ENCODE data around the gene MYH9.

MYH9 gene

DNA sequence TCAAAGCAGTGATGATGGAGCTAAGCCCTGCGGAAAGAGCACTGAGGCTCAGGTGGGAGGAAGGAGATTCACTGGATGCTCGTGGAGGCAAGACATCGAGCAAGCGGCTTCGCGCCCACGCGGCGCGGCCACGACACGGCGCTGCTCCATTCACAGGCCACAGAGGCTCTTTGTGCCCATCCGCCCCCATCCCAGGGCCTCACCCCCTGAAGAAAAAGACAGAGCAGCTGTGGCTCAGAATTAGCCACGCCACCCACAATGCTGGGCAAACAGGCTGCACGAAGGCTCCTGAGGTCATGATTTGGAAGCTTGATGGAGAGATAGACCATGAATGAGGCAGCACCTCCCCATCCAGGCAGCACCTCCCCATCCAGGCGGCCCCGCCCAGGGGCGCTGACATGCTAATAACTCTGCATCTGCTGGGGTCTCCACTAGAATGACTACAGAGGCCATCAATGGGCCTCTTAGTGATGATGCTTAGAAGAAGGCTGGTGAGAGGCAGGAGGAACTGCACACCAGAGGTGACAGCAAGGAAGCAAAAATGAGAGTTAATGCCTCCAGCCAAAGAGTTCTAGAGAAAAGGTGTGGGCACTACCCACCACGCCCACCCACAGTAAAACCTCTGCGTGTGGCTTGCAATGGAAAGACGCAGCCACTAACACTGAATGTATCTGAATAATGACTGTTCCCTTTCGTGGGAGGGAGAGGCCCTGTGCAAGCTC, 43.5 kb downstream of the MYH9 start:
- DNase-seq = no peak

DNA sequence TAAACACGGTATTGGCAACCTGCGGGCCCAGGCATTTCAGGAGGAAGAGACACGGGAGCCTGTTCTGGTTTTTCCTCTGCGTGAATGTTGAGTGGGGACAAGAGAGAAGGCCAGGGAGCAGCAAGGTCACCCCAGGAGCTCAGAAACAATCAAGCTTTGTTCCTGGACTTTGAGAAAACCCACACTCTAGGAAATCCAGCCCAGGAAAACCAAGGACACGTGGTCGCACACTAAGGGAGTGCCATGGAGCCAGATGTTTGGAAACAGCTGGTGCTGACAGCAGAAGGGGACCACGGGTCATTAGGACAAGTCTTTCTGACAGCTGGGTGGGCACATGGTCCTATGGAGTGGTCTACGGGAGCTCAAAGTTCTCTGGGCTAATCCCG, 44.1 kb downstream of the MYH9 start:
- DNase-seq = no peak

DNA sequence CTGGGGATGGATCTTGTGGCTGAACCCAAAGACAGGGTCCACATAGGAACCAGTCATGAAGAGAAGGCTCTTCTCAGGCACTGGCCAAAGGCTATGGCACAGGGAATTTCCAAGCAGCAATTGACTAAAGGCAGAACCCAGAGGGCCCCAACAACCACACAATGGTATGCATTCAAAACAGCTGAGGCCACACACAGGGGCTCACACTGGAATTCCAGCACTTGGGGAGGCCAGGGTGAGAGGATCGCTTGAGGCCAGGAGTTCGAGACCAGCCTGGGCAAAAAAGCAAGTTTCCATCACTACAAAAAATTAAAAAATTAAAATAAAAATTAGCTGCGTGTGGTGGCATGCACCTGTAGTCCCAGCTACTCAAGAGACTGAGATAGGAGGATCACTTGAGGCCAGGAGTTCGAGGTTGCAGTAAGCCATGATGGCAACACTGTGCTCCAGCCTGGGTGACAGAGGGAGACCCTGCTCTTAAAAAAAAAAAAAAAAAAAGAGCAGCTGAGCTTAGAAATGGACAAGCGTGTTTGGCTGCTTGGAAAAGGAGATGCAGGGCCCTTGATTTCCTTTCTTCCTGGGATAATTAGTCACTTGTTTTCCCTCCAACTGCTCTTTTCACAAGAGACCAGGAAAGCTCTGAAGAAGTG, 44.6 kb downstream of the MYH9 start:
- no peak for DNase-seq

DNA sequence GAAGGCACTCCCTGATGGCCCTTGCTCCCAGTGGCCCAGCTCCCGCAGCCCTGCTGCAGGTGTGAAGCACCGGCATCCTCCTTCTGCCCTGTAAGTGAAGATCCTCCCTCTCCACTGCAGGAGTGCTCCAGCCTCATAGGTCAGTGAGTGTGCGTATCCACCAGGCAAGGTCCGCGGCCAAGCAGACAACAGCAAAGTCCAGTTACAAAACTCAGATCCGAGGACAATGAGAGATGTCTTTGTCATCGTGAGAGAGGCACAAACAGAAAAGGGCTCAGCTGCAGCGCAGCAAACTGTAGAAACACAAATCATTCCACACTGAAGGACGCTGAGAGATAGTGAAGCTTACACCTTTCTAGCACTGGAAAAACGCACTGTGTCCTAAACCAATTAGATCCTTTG, 46.1 kb downstream of the MYH9 start:
- no peak for DNase-seq

DNA sequence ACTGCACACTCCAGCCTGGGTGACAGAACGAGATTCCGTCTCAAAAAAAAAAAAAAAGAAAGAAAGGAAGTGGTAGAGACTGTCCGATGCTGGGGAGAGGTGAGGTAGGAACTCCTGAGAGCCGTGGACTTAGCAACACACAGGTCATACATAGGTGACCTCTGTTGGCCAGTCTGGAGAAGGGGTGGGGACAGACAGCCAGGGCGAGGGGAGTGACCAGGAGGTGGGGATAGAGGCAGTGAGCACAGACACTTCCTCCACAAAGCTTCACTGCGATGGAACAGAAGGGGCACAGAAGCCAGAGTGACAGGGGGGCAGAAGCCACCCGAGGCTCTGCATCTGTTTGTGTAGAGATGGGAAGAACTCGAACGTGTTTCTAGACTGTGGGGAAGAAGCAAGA, 47.1 kb downstream of the MYH9 start:
- no peak for DNase-seq

DNA sequence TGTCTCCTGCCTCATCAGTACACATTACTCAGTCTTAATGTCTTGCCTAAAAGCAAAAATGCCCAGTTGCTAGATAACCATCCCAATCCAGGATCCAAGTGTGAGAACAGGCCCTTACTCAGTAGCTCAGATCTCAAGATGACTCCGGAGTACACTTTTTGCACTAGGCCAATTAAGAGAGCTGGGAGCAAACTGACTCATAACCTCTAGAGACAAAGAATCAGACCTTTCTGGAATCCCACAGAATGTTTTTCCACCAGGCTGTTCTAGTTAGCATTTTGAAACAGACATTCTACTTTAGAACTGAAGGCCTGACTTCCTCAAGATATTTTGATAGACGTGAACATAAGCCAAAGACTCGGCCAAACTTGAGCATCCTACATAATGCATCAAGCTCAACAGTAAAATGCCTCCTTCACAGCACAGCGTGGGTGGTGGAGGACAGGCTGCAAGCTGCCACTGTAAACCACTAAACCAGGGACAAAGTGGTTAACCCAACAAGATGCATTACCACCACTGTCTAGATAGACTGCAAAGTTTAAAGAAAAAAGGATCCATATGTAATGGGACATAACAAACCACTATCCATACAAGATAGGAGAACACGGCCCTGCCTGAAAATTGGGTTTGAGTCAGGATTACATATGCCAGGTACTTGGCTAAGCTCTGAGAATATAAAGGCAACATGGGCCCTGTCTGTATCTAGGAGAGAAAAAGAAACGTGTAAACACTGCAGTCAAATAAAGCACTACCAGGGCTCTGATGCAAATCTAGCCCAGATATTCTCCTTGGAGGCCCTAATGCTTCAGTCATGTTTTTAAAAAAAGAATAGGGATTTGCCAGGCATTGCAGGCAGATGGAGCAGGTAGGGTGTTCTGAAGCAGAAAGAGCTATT, 48.3 kb downstream of the MYH9 start:
- DNase-seq = no peak

DNA sequence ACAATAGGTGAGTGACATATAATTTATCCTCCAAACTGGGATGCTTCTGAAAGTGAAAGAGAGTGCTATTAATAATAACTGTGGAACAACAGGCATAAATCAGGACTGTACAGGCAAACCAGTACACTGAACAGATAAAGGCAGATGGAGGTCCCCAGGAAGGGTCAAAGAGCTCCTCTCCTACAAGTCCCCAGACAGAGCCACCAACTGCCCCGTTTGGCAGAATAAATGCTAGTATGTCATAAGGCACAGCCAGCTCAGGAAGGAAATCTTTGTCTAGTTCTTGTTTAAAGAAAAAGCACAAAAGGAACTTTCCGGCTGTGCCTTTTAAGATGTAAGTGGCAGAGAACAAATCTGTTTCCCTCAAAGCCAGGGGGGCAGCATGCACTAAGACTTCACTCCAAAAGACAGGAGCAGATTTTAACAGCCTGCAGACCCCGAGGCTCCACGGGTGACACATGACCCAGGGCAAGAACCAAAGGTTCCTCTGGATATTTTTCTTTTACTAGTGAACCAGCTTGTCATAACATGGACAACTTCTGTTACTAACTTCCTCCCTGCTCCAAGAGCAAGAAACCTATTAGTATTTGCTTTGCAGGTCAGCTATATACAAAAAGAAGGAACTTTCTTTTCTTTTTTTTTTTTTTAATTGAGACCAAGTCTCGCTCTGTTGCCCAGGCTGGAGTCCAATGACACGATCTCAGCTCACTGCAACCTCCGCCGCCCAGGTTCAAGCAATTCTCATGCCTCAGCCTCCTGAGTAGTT, 50.2 kb downstream of the MYH9 start:
- no peak for DNase-seq

DNA sequence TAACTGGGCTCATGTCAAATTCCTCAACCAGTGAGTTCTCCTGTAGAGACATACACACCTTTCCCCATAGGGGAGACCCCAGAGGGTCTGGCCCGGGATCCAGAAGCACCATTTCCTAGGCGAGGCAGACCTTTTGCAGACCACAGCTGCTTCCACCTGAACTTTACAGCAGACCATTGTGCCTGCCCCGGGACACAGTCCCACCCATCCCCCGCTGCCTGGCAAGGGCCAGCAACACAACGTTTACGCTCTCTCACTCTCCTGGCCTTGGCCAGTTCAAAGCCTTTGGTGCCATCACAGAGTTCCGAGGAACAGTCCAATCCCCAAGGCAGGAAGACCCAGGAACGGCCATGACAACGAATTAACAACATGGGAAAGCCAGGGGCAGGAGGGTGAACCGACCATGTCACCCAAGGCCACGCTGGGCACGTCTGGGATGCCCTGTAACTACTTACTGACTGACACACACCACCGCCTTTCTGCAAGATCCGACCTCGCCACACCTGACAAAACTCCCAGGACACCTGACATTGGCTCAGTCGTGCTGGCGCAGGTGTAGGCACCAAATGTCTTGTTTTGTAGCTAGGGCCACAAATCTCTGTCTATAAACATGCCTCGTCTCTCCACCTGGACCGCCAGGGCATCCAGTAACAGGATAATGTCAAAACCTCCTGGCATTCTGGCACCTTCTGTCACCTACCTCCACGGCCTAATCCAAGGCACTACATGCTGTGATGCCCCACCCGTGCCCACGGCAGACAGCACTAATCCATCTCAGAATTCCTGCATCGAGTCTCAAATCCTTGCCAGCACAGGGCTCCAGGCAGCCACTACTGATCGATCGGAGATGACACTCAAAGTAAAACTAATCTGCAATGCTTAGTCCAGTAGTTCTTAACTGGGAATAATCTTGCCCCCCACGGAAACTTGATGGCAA, 51.3 kb downstream of the MYH9 start:
- no peak for DNase-seq

DNA sequence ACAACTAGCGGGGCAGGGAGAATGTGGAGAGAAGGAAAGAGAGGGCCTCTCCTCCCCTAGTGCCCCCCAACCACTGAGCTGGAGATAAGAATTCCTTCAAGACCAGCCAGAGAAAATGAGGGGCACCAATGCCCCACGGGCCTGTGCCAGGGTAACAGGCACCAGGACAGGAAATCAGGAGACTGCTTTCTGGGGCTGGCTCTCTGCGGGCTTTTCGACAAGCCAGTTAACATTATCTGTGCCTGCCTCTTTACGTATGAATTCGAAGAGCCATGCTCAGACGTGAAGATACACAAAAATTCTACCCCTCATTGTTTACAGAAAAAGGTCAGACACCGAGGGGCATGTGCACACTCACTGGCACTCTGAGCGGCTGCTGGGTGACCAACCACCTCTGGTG, 52.1 kb downstream of the MYH9 start:
- no peak for DNase-seq

DNA sequence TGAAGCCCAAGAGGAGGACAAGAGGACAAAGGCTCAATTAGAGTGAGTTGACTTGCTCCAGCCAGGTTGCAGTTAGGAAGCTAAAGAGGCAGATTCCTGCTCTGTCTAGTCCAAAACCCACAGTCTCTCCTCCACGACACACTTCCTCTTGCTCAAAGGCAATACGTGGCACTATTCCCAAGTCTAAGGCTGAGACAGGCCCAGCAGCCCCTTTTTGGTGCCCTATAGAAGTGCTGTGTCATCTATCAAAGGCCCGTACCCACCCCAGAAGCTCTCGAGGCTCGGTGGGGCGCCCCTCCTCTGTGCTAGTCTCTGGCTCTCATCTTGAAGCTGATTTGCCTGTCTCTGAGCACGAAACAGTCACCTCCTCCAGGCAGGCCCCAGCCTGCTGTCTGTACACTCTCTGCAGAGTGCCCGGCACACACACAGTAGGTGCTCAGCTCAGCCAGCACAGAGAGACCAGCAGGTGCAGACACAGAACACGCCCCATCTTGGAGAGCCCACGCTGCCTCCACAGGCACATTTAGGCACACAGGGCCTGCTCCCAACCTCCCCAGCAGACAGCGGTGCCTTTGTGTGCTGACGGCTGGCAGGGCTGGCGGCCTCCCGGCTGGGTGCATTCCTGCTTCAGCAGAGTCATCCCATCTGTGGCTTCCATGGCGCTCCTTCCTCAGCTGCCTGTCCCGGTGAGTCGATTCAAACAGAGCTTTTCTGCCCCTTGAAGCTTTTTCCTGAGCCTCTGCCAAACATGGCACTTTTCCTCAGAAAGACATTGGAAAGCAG, 52.8 kb downstream of the MYH9 start:
- no peak for DNase-seq

DNA sequence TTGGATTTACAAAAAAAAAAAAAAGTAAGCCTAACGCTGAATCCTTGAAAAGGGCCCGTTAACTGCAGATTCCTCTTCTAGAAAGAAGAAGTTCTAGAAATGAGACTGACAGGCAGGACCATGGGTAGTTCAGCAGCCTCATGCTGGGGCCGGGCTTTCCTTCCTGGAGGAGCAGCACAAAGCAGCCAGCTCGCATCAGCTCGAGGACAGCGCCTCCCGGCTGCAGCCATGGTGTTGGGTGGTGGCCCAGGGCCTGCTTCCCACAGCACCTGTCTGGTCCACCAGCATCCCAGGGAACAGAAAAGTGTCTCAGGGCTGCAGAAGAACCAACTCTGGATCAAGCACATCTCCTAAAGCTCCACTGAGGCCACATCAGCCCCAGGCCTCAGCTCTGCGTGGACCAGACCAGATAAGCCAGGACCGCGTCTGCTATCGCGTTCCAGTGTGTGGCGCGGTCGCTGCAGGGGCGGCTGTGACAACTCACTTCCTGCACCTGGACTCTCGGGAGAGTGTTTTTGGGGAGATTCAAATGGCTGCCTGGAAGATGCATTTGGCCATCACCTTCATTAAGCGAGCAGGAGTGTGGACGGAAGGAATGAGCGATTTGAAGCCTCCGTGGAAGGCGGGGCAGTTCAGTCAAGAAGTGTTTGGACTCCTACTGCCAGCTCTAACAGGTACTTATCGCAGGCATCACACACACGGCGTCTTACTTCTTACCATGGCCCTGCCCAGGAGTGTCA, 53.5 kb downstream of the MYH9 start:
- DNase-seq = no peak

DNA sequence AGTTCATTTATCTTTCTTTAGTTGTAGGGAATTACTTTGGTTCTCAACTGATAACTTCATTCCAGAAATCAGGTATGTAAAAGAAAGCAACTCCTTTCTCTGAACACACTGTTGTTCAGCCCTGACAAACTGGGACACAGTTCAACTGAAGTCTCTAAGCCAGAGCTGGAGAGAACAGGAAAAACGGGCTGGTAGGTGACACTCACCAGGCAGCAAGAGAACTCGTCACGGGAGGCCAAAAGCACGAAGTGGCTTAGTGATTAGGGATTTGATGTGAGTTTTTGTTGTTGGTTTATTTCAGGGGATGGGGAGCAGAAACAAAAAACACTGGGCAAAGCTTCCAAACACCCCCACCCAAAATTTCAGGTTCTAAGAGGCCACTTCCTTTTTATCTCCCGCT, 54.1 kb downstream of the MYH9 start:
- DNase-seq = no peak

DNA sequence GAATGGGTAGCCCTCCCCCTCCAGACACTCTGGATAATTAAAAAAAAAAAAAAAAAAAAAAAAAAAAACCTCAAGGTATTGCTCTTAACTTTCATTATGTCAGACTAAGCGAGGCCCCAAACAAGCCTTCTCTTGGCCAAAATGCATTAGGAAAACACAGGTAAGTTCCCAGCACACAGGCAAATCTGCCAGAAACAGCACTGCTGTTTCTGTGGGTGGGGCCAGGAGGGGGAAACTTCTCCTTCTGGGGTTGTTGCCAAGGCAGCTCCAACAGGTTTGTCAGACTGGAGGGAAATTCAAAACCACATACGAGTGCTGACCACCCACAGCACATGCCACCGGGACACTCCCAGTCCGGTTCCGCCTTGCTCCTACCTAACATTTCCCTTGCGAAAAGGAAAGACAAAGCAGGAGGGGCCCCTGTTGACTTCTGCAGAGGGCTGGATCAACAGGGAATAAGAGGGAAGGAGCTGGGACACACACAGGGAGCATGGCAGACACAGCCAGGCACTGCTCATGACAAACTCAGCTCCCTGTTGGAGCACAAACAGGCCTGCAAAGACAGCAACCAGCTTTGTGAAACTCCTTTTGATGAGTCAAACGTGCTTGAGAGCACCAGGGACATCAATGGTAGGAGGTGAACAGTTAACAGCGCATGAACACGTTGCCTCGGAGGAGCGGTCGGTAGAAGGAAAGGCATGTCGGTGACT, 55.0 kb downstream of the MYH9 start:
- DNase-seq = no peak

DNA sequence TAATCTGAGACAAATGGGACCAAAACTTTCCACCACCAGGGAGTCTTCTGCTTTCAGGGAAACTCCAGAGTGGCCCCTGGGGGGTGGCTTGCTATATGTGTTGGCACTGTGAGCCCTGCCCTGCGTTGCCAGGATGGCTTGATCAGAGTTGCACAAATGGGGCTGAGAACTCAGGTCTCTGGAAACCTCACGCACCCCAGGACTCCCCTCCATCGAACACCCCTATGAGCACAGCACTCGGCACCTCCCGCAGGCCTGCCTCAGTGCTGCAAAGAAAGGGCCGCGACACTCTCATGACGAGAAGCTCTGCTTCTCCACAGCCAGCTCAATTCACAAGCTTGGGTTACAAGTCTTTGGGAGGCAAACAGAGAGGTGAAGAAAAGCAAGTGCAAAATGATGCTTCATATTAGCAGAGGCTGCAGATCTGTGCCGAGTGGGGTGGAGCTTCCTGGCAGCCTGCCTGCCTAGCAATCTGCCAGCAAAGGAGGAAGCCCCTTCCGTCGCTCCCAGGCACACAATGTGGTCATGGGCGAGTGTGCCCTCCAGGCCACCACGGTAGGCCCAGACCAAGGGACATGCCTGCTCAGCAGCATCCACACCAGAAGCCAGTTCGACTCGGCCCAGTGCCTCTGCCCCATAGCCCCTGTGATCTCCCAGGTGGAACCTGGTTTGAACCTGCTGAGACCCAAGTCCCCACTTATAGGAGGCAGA, 55.7 kb downstream of the MYH9 start:
- DNase-seq = no peak

DNA sequence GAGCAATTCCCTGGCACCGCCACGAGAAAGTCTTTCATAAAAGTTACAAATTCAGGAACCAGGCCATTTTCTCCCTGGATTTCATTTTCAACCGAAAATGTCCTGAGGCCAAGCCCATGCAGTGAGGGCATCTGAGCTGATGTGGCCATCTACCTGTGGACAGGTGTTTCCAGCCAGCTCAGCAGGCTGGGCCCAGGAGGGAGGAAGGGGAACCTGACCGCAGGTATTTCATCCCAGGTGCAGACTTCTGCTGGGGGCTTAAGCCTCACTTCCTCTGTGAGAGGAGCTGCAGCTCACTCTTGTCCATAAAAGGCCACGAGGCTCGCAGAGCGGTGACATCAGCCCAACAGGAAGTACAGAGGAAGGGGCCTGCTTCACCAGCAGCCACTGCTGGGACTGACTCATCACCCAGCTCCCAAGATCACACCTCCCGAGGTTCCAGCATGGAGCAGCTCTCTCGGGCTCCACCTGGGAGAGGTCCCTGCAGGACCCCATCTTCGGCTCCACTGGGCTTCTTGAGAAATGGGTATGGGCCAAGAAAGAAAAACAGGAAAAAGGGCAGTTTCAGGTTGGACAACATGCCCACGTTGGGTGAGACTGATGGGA, 56.4 kb downstream of the MYH9 start:
- no peak for DNase-seq

DNA sequence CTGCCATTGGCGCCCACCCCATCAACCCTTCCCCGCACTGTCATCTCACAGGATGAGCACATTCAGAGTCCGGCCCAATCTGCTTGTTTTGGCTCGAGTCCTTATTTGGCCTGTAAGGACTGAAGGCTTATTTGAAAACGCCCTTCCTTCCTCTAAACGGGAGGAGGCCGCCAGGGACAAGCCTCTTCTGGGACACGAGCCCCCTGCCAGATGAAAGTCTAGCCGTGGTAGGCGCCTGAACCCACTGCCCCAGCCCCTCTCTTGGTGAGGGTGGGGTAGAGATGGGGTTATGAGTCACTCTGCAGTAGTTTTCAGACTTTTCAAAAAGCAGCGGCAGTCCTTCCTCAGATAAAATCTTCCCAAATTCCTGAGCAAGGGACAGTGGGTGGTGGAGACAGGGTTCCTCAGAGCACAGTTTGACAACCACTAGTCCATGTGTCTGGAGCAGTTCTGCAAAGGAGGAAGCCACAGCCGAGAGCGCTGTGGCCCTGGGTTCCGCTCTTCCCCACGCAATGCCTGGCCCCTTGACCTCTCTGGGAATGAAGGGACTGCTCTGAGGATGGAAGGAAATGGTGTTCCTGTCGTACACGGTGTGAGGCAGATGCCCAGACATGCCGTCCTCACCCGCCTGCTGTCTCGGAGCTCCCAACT, 57.0 kb downstream of the MYH9 start:
- DNase-seq = no peak

DNA sequence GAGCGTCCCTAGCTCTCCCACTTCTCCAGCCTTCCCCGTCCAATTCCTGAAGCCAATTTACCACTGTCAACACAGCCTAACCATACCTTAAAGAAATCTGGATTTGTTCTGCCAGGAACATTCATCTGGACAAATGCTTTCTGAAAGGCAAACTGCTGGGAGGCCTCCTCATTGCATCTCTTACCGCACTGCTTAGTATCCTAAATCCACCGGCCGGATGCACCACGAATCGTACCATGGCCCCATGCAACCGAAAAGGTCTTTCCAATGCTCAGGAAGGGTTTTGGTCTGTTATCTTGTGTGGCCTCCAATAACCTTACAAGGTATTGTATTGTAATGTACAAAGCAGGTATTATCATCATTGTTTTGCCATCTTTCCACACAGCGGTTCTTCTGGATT, 57.6 kb downstream of the MYH9 start:
- no peak for DNase-seq
